Activated naive CD4-positive, alpha-beta T cell (primary cell): ENCODE data around the gene LONRF3.

ENCODE experiments used
- DNase-seq, 4 experiments: peaks; one replicate each; lab custom pipeline; 2025; lab: John Stamatoyannopoulos, UW

Gene LONRF3

DNA sequence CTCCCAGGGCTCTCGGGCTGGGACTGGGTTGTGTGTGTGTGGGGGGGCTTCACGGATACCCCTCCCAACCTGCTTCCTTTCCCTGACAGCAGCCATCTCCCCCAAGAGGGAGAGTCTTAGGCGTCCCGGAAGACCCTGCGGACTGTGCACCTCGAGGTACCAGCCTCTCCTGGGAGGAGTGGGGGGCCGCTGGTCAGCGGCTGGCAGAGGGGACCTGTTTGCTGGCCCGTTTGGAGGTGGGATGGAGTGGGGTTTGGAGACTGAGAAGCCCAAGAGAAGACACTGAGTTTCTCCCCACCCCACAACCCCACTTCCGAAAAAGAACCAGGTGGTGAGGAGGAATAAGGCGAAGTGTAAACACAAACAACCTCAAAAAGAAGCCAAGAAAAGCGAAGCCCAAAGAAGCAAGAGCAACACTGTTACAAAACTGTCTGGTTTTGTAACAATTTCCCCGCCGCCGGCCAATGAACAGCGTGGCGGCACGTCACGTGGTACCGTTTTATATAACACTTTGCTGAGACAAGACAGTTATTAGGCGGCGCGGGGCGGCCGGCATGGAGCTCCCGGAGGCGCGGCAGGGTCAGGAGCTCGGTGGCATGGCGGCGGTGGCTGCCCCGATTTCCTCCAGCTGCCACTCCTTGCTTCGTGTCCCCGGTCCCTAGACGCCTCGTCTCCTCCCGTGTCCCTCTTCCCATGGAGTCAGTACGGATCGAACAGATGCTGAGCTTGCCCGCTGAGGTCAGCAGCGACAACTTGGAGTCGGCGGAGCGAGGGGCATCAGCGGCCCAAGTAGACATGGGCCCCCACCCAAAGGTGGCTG, at the start of gene LONRF3:
LONRF3 (plus strand) TSS at position 531 of the 820 bp plus-strand sequence; CDS start at position 694, 163 bp downstream.
- peak; percentile 19 to 56 (median 40) for DNase-seq

DNA sequence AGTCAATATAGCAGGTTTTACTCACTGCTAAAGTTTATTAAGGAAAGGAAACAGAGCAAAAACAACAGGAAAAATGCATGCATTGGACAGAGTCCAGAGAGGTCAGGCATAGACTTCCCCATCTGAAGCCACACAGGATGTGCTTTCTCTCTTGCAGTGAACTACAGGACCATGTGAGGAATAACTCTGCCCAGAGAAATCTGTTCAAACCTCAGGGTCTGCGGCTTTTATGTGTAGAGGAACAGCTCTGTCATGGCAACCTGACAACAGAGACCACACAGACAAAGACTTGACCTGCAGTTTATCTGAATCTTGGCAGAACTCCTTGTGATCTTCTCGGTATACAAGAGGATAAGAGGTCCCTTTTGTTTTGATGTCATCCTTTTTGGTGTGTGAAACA, 46.3 kb upstream of the LONRF3 start:
- DNase-seq = no peak

DNA sequence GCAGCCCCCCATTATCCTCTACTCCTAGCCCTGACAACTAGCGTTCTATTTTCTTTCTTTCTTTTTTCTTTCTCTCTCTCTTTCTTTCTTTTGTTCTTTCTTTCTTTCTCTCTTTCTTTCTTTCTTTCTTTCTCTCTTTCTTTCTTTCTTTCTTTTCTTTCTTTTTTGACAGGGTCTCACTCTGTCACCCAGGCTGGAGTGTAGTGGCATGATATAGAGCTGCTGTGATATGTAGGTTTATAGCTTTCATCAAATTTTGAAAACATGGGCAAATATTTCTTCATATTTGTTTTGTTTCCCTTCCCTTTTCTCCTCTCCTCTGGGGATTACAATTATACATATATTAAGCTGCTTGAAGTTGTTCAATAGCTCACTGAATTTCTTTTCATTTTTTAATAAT, 39.1 kb upstream of the LONRF3 start:
- no peak for DNase-seq

DNA sequence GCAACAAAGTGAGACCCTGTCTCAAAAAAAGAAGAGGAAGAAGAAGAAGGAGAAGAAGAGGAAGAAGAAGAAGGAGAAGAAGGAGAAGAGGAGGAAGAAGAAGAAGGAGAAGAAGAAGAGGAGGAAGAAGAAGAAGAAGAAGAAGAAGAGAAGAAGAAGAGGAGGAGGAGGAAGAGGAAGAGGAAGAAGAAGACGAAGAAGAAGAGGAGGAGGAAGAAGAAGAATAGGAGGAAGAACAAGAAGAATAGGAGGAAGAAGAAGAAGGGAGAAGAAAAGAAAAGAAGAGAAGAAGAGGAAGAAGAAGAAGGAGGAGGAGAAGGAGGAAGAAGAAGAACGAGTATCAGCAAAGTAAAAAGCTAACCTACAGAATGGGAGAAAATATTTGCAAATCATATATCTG, 33.3 kb upstream of the LONRF3 start:
- DNase-seq = no peak

DNA sequence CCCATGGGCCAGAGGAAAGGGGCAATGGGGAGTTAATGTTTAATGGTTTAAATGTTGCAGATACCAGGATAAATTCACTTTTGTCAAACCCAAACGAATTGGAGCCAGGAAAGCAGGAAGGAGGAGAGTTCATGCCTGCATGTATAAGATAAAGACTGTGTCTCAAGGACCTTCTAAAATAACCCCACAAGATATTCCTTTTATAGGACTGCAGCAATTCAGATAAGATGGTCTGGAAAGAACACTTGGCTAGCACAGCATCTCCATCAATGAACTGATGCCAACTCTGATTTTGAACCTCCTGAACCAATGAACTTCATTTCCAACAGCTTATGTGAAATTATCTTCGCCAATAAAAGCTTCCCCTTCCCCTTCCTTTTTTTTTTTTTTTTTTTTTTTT, 31.3 kb upstream of the LONRF3 start:
- no peak for DNase-seq

DNA sequence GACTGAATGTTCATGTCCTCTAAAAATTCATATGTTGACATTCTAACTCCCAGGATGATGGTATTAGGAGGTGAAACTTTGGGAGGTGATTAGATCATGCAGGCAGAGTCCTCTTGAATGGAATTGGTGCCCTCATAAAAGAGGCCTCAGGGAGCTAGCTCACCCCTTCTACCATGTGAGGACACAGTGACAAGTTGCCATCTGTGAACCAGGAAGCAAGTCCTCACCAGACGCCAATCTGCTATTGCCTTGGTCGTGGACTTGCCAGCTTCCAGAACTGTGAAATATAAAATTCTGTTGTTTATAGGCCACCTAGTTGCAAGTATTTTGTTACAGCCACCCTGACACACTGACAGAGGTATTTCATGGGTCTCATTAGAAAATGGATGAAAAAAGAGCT, 28.5 kb upstream of the LONRF3 start:
- DNase-seq = no peak

DNA sequence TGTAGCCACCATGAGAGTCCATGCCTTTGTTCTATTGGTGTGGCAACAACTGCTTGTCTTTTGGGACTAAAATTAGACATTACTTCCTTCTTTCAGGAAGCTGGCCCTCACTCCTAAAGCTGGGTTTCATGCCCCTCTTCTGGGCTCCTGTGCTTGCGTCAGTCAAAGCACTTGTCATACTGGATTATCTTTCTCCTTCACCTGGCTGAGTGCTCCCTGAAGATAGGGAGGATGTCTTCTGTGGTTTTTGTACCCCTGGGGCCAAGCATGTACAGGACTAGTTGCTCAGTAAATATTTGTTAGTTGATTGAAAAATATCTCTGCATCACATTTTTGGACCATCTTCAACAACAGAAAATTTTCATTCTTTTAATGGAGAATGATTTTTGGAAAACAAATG, 26.1 kb upstream of the LONRF3 start:
- DNase-seq = no peak

DNA sequence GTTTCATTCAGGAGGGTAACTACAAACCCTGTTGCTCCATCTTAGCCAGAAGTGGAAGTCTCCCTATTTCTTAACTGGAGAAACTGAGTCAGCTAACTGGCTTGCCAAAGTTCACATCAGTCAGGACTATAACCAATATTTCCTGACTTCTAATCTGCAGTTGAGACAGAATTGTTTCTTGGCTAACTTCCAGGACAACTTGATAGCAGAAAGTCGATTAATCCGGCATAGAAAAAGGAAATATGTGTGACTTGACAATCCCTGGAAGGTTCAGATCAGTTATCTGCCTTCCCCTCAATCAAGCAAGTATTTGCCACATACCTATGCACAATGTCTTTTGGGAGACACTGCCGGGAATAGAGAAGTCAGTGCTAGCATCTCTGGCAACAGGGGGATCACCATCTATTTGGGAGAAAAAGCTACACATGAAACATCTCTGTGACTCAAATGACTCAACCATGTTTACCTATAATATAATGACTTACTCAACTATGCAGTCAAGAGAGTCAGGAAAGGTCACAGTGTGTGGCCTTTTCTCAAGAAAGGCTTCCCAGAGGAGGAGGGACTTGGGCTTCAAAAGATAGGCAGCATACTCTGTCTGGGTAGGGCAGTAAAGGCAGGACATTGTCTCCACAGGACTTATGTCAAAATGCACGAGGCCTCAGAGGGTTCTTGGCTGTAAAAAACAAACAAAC, 12.4 kb upstream of the LONRF3 start:
- DNase-seq = no peak

DNA sequence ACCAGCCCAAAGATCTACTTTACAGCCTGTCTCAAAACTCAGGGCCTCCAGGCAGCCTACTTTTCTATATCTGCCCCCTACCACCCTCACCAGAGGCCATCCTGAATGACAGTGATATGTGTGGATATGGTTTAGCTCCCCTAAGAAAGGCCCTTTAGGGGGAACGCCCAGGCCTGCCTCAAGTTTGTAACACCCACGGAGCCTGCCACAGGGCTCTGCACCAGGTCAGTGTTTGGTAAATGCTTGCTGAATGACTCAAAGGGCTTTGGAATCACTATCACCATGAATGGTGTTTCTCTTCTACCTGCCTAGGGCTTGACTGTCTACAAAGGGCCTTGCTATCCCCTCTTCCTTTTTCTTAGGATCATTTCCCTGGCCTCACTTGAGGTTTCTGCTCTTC, 11.3 kb upstream of the LONRF3 start:
- no peak for DNase-seq

DNA sequence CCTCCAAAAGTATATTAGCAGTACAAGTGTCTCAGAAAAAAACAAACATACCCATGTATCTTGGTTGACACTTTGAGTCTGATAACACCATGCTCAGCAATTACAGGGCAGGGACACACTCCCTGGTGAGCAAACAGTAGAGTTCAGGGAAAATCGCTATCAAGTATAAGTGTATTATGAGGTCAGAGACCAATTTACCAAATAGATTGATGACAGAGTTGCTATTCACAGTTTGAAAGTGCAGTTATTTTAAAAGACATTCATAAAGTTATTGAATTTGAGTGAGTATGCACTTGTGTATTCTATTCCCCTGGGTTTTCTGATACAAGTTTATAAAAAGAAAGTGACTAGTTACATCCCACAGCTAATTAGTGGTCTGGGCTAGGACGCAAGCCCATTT, 10.2 kb upstream of the LONRF3 start:
- DNase-seq = no peak

DNA sequence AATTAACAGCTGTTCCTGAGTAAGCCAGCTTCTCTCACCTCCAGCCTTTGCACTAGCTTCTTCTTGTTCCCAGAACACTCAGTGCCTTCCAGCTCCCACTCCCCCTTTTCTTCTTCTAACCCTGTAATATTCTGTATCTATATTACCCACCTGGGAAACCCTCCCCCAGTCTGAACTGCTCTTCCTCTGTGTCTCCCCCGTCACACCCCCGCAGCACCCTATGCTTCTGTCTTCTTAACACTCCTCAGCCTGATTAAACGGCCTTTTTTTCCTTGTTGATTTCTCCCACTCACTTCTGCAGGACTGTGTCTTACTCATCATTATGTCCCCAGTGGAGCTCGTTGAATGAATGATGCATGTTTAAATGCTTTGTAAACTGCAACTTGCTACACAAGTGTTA, 9.0 kb upstream of the LONRF3 start:
- DNase-seq = no peak

DNA sequence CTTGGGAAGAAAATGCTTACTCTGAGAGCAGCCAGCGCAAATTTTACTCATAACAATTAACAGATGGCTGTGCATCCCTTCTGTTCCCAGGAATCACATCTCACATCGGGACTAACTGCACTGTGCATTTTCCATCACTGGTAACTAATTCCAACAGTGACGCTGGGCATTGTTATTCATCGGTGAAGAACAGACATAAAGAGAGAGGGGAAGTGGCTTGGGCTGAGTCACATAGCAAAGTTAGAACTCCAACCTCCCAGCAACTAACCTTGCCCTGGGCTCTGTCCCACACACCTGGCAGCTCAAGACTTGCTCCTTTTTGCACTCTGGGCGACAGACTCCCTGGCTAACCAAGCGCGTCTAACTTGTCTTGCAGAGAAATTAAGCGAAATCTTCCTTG, 6.4 kb upstream of the LONRF3 start:
- DNase-seq = no peak

DNA sequence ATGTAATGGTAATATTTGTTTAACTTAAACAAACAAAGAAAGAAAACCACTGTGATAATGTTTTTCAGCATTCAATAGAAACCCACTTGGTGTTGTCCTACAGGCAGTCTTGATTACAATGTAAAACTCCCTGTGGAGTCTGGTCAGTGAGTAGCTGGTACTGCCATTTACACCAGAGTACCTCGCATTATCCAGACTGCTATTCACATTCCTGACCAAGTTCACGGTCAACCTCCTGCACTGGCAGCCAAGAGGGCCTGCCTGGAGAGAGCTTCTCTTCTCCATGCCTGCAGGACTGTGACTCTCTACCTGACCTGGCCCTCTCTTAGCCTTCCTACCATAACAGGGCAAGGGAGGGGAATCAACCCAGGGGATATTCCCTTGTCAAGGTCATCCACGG, 2.9 kb upstream of the LONRF3 start:
- DNase-seq = no peak

DNA sequence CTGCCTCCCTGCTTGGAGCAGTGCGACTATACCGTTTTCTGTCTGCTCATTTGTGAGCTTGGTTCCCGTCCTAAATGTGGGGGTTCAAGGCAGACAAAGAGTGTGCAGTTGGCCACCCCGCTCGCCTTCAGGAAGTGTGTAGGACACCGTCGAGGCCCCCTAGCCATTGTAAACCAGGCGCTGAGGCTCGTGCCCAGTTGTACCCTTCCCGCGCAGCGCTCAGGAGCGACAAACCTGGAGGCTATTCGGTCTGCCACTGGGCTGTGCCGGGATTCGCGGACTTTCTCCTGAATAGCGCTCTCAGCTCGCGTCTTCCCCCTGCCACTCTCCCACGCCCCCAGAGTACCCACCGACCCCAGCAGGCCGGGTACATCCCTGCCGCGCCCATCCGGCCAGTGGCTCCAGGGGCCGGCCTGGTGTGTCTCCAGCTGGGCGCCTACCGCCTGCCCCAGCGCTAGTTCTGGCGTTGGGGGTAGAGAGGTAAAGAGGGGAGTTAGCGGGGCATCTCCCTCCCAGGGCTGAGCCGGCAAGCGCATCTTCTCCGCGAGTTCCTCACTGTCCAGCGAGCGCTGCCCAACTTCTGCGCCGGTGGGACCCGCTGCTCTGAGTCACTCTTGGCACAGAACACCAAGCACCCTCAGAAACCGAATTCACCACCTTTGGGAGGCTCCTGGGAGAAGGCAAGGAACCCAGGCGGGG, 880 bp upstream of the LONRF3 start:
- no peak for DNase-seq

DNA sequence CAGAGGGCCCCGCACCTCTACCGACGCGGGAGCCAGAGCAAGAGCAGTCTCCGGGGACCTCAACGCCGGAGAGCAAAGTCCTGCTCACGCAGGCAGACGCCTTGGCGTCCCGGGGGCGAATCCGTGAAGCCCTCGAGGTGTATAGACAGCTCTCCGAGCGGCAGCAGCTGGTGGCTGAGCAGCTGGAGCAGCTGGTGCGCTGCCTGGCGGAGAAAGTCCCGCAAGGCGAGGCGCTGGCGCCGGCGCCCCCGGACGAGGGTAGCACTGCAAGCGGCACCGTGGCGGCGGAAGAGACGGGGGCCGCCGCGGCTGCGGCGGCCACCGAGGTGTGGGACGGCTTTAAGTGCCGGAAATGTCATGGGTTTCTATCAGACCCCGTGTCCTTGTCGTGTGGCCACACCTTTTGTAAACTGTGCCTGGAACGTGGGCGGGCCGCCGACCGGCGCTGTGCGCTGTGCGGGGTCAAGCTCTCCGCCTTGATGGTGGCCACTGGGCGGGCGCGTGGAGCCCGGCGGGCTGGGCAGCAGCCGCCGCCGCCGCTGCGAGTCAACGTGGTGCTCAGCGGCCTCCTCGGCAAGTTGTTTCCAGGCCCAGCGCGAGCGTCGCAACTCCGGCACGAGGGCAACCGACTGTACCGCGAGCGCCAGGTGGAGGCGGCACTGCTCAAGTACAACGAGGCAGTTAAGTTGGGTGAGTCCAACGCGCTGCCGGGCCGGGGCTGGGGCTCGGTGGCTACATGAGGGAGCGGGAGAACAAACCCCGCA, 672 bp downstream of the LONRF3 start:
- peak; percentile 3 to 38 (median 23) for DNase-seq

DNA sequence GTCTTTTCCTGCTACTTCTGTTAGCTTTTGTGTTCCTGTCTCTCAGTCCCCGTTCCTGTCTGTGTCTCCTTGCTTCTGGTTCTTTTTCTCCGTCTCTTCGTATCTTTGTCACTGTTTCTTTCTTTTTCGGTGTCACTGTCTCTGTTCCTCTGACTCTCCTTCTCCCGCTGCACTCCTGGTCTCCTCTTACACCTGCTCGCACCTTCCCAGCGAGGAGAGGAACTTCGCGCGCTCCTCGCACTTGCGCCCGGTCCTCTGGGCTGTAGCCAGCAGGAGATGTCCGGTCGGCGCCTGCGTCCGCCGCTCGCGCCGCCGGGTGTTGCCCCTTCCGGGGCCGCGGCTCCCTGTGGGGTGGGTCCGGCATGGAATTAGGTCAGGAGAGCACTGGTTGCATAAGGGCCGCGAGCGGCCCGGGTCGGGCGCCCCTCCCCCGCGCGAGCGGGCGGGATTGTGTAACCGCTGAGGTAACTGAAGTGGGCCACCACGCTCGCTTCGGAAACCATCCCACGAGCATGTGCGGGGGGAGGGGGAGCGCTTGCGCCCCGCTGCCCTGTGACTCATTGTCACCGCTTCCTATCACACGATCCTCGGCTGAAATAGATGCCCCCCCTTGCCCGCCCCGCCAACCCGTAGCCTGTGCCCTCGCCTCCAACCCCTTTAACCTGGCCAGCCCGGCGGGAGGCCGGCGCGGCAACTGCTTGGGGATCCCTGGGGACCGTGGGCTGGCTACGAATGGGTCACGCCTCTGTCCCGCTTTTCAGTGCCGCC, 1.6 kb downstream of the LONRF3 start:
- DNase-seq = peak; percentile 13 to 57 (median 30)

DNA sequence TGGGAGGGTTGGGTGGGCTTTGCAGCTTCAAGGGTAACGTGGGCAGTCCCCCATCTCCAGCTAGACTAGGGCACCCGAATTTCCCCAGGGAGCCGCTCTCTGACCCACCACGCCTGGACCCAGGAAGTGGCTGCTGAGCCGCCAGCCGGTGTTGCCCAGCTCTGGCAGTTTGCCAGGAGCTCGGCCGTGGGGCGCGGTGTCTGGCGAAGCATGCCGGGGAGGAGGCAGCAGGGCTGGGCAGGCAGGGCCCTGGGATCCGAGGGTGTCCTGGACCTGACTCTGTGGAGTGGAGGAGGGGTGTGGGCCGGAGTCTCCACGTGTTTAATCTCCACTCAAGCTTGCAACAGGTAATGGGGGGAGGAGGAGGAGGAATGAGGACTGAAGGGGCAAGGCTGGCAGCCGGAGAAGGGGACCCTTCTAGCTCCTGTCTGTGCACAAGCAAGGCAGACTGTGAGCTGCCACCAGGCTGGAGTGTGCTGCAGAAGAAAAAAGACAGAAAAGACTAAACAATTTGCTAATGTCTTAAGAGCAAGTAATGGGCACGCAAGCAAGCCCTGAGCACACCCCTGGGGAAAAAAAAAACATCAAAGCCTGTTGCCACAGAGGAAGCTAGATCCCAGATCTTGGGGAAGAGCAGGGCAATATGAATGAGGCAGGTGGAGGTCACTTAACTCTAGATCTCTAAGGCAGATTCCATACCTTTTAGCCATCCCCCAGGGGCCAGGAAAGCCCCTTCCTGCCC, 2.4 kb downstream of the LONRF3 start:
- DNase-seq = no peak

DNA sequence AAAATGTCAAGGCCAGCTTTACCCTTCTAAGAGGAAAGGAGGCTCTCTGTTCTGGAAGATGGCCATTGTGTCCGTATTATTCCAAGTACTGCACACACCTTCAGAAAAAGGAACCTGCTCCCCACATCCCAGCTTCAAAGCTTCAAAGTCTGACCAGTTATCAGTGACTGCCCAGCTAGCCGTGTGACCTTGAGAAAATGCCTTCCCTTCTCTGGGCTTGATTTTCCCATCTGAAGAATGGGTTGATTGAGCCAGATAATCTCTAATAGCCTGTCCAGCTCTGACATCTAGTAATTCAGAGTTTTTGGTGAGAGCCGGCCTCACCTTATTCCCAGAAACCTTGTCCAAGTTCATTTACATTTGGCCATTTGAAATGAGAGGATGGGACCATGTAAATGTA, 3.0 kb downstream of the LONRF3 start:
- DNase-seq = no peak

DNA sequence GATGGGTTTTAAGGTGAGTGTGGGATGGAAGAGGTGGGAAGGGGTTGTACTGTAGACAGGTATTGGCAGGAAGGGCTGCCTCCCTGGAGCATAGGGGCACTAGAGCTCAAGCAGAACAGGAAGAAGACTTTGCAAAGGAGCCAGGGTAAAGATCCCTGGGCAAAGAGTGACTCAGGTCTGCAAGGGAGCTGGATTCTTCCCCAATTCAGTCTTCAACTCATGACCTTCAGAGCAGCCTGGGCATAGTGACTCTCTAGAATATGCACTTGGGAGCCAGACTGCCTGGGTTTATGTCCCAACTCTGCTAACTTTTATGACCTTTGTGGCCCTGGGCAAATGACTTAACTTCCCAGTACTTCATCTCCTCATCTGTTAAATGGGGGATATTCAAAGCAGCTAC, 4.0 kb downstream of the LONRF3 start:
- DNase-seq = no peak

DNA sequence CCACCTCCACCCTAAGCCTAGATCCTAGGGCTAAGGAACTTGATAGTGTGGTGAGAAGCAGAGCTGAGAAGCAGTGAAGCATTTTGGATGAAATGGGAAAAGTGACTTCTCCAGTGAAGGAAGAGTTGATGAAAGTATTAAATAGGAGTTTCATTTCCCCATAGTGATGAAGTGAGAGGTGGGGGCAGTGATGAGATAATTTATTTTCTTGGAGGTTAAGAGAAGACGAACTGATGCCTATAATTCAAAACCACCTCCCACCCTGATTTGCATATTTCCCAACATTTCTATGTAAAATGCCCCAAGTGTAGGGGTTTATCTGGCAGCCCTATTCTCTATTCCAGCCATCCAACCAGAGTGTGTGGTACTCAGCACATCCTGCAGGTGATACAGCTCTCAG, 6.3 kb downstream of the LONRF3 start:
- no peak for DNase-seq

DNA sequence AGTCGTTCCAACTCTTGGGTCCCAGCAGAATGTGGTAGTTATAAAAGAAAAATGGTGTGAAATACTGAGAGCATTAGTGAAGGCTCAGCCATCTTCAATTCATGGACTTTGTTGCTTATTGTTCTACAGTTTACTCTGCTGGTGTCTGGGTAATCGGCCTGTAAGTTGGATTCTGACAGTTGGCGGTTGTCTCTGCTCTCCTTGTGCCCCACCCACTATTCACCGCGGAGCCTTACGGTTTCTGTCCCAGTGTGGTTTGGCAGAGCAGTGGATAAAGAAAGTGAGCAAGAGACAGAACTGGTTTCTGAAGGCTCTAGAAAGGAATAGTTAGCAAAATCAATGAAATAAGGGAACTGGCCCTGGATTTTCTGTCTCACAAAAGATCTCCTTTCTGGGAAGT, 9.1 kb downstream of the LONRF3 start:
- DNase-seq = no peak
